BJ (cell line): ENCODE measurements around the gene ITGB6. TPM values are rescaled to one million over a fixed set of nuclear protein-coding genes. Genes with fewer than 3 reads are reported as not detected.

Experiments used
- CTCF ChIA-PET: fragments of 350-600 bp; formaldehyde crosslinking; extraction: SDS; loops from one replicate; lab custom pipeline; 2021; ENCODE audit warnings: antibody characterized with exemption, inconsistent platforms; lab: Yijun Ruan, JAX
- POLR2A ChIA-PET: fragments of 300-600 bp; sonication (Branson Sonifier 250); formaldehyde crosslinking; extraction: SDS; loops from one replicate; lab custom pipeline; 2021; ENCODE audit warnings: antibody characterized with exemption; lab: Charles Lee
- DNase-seq: peaks from one replicate; pipeline ENCODE4 v3.0.0-alpha.2; 2011; ENCODE audit warnings: low read depth
- H3K27me3 ChIP-seq: 2 replicates; pipeline ENCODE4 v1.6.0; 2011; ENCODE audit warnings: low read length; ENCODE audit not compliant: control insufficient read depth, insufficient read depth
- H3K36me3 ChIP-seq: 2 replicates; pipeline ENCODE4 v1.5.1; 2011; ENCODE audit warnings: low read length; ENCODE audit not compliant: control insufficient read depth, insufficient read depth
- H3K4me3 ChIP-seq: 2 replicates; pipeline ENCODE4 v1.5.1; 2011; ENCODE audit warnings: low read depth, mild to moderate bottlenecking, control low read depth, low read length
- polyA plus RNA-seq: library from polyadenylated mRNA; depleted of rRNA; stranded (reverse); fragments of >200 nt; gene quantifications from 2 replicates; pipeline ENCODE4 v1.2.3, GENCODE V29; 2011
- TF ChIP-seq, protein P1 (sequence below): IDR thresholded peaks from 2 replicates; pipeline ENCODE4 v1.5.1; 2011; ENCODE audit warnings: low read depth, mild to moderate bottlenecking, control low read depth, inconsistent platforms, low read length, moderate library complexity; ENCODE audit not compliant: insufficient read depth

Gene ITGB6
- polyA plus RNA-seq, 1 experiment = 0.01 TPM

GRCh38 chr2:160225722-160226121, 25.6 kb upstream of the ITGB6 start:
- CTCF ChIA-PET = interaction anchor here (0.9 to 1.6 kb wide), 3 partner anchors 12 to 116 kb away, joined by 3 to 4 read pairs (median 3); no protein-coding TSS in a partner anchor
- TF ChIP-seq, protein P1, sequence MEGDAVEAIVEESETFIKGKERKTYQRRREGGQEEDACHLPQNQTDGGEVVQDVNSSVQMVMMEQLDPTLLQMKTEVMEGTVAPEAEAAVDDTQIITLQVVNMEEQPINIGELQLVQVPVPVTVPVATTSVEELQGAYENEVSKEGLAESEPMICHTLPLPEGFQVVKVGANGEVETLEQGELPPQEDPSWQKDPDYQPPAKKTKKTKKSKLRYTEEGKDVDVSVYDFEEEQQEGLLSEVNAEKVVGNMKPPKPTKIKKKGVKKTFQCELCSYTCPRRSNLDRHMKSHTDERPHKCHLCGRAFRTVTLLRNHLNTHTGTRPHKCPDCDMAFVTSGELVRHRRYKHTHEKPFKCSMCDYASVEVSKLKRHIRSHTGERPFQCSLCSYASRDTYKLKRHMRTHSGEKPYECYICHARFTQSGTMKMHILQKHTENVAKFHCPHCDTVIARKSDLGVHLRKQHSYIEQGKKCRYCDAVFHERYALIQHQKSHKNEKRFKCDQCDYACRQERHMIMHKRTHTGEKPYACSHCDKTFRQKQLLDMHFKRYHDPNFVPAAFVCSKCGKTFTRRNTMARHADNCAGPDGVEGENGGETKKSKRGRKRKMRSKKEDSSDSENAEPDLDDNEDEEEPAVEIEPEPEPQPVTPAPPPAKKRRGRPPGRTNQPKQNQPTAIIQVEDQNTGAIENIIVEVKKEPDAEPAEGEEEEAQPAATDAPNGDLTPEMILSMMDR = no peak
- DNase-seq = no peak
- H3K4me3 ChIP-seq = no peak overlapping the region
- H3K27me3 ChIP-seq = no peaks in the 10 kb centered on the region
- no peaks in the 10 kb centered on the region for H3K36me3 ChIP-seq
- POLR2A ChIA-PET = no interaction called here

- no peak for DNase-seq
- CTCF ChIA-PET = interaction anchor here (0.9 to 1.6 kb wide), 5 partner anchors 10 to 114 kb away, joined by 3 to 4 read pairs (median 4); no protein-coding TSS in a partner anchor
- Histone ChIP-seq H3K4me3 (no peak overlapping the region), H3K27me3 (no peaks in the 10 kb centered on the region), H3K36me3 (no peaks in the 10 kb centered on the region)
- POLR2A ChIA-PET = no interaction called here
- TF ChIP-seq, protein P1 = no peak
Measured at GRCh38 chr2:160224507-160224906, 24.4 kb upstream of the ITGB6 start.

GRCh38 chr2:160224060-160224459, 24.0 kb upstream of the ITGB6 start:
- TF ChIP-seq, protein P1 = no peak
- ChIA-PET POLR2A (no interaction called here), CTCF (interaction anchor here (0.9 to 1.0 kb wide), 4 partner anchors 10 to 17 kb away, joined by 3 to 4 read pairs (median 4); no protein-coding TSS in a partner anchor)
- Histone ChIP-seq H3K27me3 (no peaks in the 10 kb centered on the region), H3K4me3 (no peak overlapping the region), H3K36me3 (no peaks in the 10 kb centered on the region)
- DNase-seq = peak; percentile 89

- POLR2A ChIA-PET = no interaction called here
- CTCF ChIA-PET = interaction anchor here (0.9 to 1.5 kb wide), 4 partner anchors 9 to 14 kb away, joined by 3 to 4 read pairs (median 4); no protein-coding TSS in a partner anchor
- Histone ChIP-seq H3K4me3 (no peak overlapping the region), H3K27me3 (no peaks in the 10 kb centered on the region), H3K36me3 (no peaks in the 10 kb centered on the region)
- DNase-seq = no peak
- TF ChIP-seq, protein P1 = no peak
Measured at GRCh38 chr2:160223560-160223959, 23.5 kb upstream of the ITGB6 start.

DNA sequence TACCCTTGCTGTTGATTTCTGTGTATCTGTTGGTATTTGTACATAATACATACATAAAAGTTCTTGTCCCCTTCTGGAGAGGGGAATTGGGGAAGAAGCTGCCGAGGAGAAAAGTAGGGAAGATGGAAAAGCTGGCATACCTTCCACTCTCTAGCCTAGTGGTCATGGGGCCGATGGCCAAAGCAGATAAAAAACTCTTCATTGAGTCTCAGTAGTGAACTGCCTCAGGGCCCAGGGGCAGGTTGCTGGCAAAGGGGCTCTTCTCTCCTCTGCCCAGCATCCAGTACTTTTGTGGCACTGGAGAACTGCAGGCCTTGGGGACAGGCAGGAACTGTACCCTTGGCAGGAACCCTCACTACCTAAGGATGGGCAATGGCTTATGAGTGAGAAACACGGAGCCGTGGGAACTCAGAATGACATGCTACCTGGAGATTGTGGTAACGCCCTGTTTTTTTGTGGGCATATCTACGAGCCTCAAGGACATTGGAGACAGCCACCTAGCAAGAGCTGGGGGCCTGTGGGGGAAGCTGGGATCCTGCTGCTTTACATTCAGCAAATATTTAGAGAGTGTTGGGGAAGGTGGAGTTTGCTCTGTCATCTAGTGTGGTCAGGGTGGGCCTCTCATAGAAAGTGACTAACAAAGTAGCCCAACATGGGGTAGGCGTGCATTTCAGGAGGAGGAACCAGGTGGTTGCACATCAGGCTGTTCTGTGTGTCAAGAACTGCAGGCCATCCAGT, 22.6 kb upstream of the ITGB6 start:
- ChIA-PET POLR2A (no interaction called here), CTCF (interaction anchor here (0.6 to 1.5 kb wide), 4 partner anchors 10 to 74 kb away, joined by 3 to 6 read pairs (median 3); no protein-coding TSS in a partner anchor)
- Histone ChIP-seq H3K27me3 (no peaks in the 10 kb centered on the region), H3K4me3 (no peak overlapping the region), H3K36me3 (no peaks in the 10 kb centered on the region)
- no peak for DNase-seq
- TF ChIP-seq, protein P1 = no peak
